Large intestine (tissue), 12 donors: ENCODE data around the gene SNRNP48. TPM values are rescaled to one million over a fixed set of nuclear protein-coding genes. Genes with fewer than 3 reads are reported as not detected.

Experiments
- DNase-seq, 2 donors: peaks; one replicate each; pipeline versions ENCODE4 v3.0.0 to v3.0.0-alpha.2; 2013
- H3K27ac ChIP-seq: one replicate; pipeline ENCODE4 v1.5.1; 2013; ENCODE audit warnings: low read length
- H3K27me3 ChIP-seq: 2 replicates; pipeline ENCODE4 v1.6.1; 2013; ENCODE audit warnings: low read length; ENCODE audit not compliant: control insufficient read depth, insufficient read depth
- H3K36me3 ChIP-seq: 2 replicates; pipeline ENCODE4 v1.6.1; 2013; ENCODE audit warnings: low read length; ENCODE audit not compliant: control insufficient read depth, insufficient read depth
- H3K4me1 ChIP-seq: one replicate; pipeline ENCODE4 v1.6.1; 2013; ENCODE audit warnings: low read length; ENCODE audit not compliant: control insufficient read depth, insufficient read depth
- H3K4me3 ChIP-seq: one replicate; pipeline ENCODE4 v1.5.1; 2013; ENCODE audit warnings: low read length
- H3K9me3 ChIP-seq: one replicate; pipeline ENCODE4 v1.6.1; 2013; ENCODE audit warnings: mild to moderate bottlenecking, low read depth, low read length, moderate library complexity; ENCODE audit not compliant: control insufficient read depth
- WGBS: methylation state at CpG from one replicate; pipeline ENCODE4 v1.1.5; 2013; ENCODE audit warnings: low lambda C conversion rate; ENCODE audit not compliant: insufficient coverage; 5-methylcytosine and 5-hydroxymethylcytosine counted together
- long read RNA-seq, 11 donors: transcript quantifications; one replicate each; lab custom pipeline, GENCODE V29; 2026
- polyA plus RNA-seq: library from polyadenylated mRNA; unstranded; fragments of 120-200 nt; gene quantifications from one replicate; pipeline ENCODE4 v1.2.1, GENCODE V29; 2013

The SNRNP48 gene
- polyA plus RNA-seq = 18.6 TPM
- long read RNA-seq, donor 1, partial matches to known transcripts = 0 of 2 reads
- long read RNA-seq, donor 1, other reads (novel, unspliced or antisense) = 0 of 2 reads
- long read RNA-seq, donor 2, full-length matches to known transcripts = 11 of 11 reads
- long read RNA-seq, donor 2, partial matches to known transcripts = 0 of 11 reads
- long read RNA-seq, donor 2, other reads (novel, unspliced or antisense) = 0 of 11 reads
- long read RNA-seq, donor 3, full-length matches to known transcripts = 5 of 5 reads
- long read RNA-seq, donor 3, partial matches to known transcripts = 0 of 5 reads
- long read RNA-seq, donor 3, other reads (novel, unspliced or antisense) = 0 of 5 reads
- long read RNA-seq, donor 4 = 0 reads
- long read RNA-seq, donor 5, partial matches to known transcripts = 0 of 1 reads
- long read RNA-seq, donor 5, other reads (novel, unspliced or antisense) = 0 of 1 reads
- long read RNA-seq, donor 6, full-length matches to known transcripts = 4 of 4 reads
- long read RNA-seq, donor 6, partial matches to known transcripts = 0 of 4 reads
- long read RNA-seq, donor 6, other reads (novel, unspliced or antisense) = 0 of 4 reads
- long read RNA-seq, donor 7, partial matches to known transcripts = 0 of 1 reads
- long read RNA-seq, donor 7, other reads (novel, unspliced or antisense) = 0 of 1 reads
- long read RNA-seq, donor 8, full-length matches to known transcripts = 6 of 6 reads
- long read RNA-seq, donor 8, partial matches to known transcripts = 0 of 6 reads
- long read RNA-seq, donor 8, other reads (novel, unspliced or antisense) = 0 of 6 reads
- long read RNA-seq, donor 9, full-length matches to known transcripts = 2 of 2 reads
- long read RNA-seq, donor 9, partial matches to known transcripts = 0 of 2 reads
- long read RNA-seq, donor 9, other reads (novel, unspliced or antisense) = 0 of 2 reads
- long read RNA-seq, donor 10, partial matches to known transcripts = 0 of 3 reads
- long read RNA-seq, donor 10, other reads (novel, unspliced or antisense) = 0 of 3 reads
- long read RNA-seq, donor 11, full-length matches to known transcripts = 4 of 4 reads
- long read RNA-seq, donor 11, partial matches to known transcripts = 0 of 4 reads
- long read RNA-seq, donor 11, other reads (novel, unspliced or antisense) = 0 of 4 reads

GRCh38 chr6:7589949-7590917 is at the start of gene SNRNP48:
TSS of gene SNRNP48 (plus strand) at chr6:7590198. CDS start at chr6:7590258, 60 bp downstream.
- DNase-seq = peak; percentile 94 to 95
- Histone ChIP-seq H3K27ac (peak within 1 kb of the TSS; percentile 51), H3K27me3 (no peaks in the 10 kb centered on the region), H3K4me1 (peaks cover 15% of the 10 kb centered on the region), H3K9me3 (peaks cover 4% of the 10 kb centered on the region), H3K36me3 (peaks cover 17% of the 10 kb centered on the region), H3K4me3 (peak within 1 kb of the TSS; percentile 99)
- no CpG with 5 or more reads among the region's 72 CpGs for WGBS

GRCh38 chr6:7540595-7540994 is 49.4 kb upstream of the SNRNP48 start:
- Histone ChIP-seq H3K4me3 (peak overlapping the region; percentile 51), H3K4me1 (peaks cover 10% of the 10 kb centered on the region), H3K27ac (peak overlapping the region; percentile 84), H3K36me3 (no peaks in the 10 kb centered on the region), H3K27me3 (peaks cover 33% of the 10 kb centered on the region), H3K9me3 (peaks cover 9% of the 10 kb centered on the region)
- WGBS = no CpG with 5 or more reads among the region's 17 CpGs
- DNase-seq = peak; percentile 38 to 67

GRCh38 chr6:7541175-7542064 is 48.6 kb upstream of the SNRNP48 start, which contains the start of gene DSP:
TSS of gene DSP (plus strand) at chr6:7541671. CDS start at chr6:7541916, 245 bp downstream.
- DNase-seq = peak; percentile 85 to 95
- Histone ChIP-seq H3K4me3 (peak within 1 kb of the TSS; percentile 88), H3K9me3 (peaks cover 9% of the 10 kb centered on the region), H3K27ac (peak within 1 kb of the TSS; percentile 87), H3K4me1 (peaks cover 18% of the 10 kb centered on the region), H3K27me3 (peaks cover 33% of the 10 kb centered on the region), H3K36me3 (no peaks in the 10 kb centered on the region)
- WGBS = no CpG with 5 or more reads among the region's 105 CpGs

GRCh38 chr6:7542065-7542873 is 47.7 kb upstream of the SNRNP48 start:
- Histone ChIP-seq H3K27ac (peak overlapping the region; percentile 87), H3K9me3 (peaks cover 9% of the 10 kb centered on the region)
- no CpG with 5 or more reads among the region's 80 CpGs for WGBS

GRCh38 chr6:7542874-7543624 is 46.9 kb upstream of the SNRNP48 start:
- Histone ChIP-seq H3K27ac (peak overlapping the region; percentile 87), H3K36me3 (no peaks in the 10 kb centered on the region), H3K4me3 (peak overlapping the region; percentile 88), H3K27me3 (peaks cover 33% of the 10 kb centered on the region), H3K4me1 (peaks cover 33% of the 10 kb centered on the region), H3K9me3 (peaks cover 9% of the 10 kb centered on the region)
- 3% methylated on average over 6 of the region's 32 CpGs for WGBS
- DNase-seq = peak; percentile 56 to 81

More at GRCh38 chr6:7542065-7542873, 47.7 kb upstream of the SNRNP48 start:
- Histone ChIP-seq H3K4me1 (peaks cover 27% of the 10 kb centered on the region), H3K4me3 (peak overlapping the region; percentile 88), H3K27me3 (peaks cover 33% of the 10 kb centered on the region), H3K36me3 (no peaks in the 10 kb centered on the region)
- peak in 1 of 2 donors; percentile 64 for DNase-seq

- Histone ChIP-seq H3K4me3 (peak overlapping the region; percentile 88), H3K9me3 (peaks cover 9% of the 10 kb centered on the region), H3K27ac (peak overlapping the region; percentile 87), H3K4me1 (peaks cover 29% of the 10 kb centered on the region), H3K36me3 (no peaks in the 10 kb centered on the region), H3K27me3 (peaks cover 29% of the 10 kb centered on the region)
- peak in 1 of 2 donors; percentile 75 for DNase-seq
- WGBS = no CpG with 5 or more reads among the region's 13 CpGs
Measured at GRCh38 chr6:7543789-7544424, 46.1 kb upstream of the SNRNP48 start.

GRCh38 chr6:7544597-7544996 is 45.4 kb upstream of the SNRNP48 start:
- Histone ChIP-seq H3K4me3 (peak overlapping the region; percentile 88), H3K4me1 (peaks cover 34% of the 10 kb centered on the region), H3K27ac (peak overlapping the region; percentile 87), H3K9me3 (peaks cover 9% of the 10 kb centered on the region), H3K36me3 (no peaks in the 10 kb centered on the region), H3K27me3 (peaks cover 28% of the 10 kb centered on the region)
- peak in 1 of 2 donors; percentile 17 for DNase-seq
- WGBS = 33% methylated on average over 2 of the region's 3 CpGs
